Measurements from ENCODE around the gene FAM83G.
A peak's percentile ranks its signal among the peaks of the same experiment; 100 is the strongest.
"Not testable (repeated sequence)": the region's sequence is repeated elsewhere in the genome, so short reads cannot be mapped to it uniquely, and the experiment has no call there.

The FAM83G gene

GRCh38 chr17:18925187-18925586, 79.4 kb downstream of the FAM83G start:
- TF ChIP-seq OSR1 (CRISPR knock-in tag; IDR thresholded peaks at IDR 0.05): no peak
- no peak for TF ChIP-seq PATZ1 (CRISPR knock-in tag; IDR thresholded peaks at IDR 0.05; ENCODE audit: borderline replicate concordance)
- no peak for TF ChIP-seq CSRNP3 (CRISPR knock-in tag; IDR thresholded peaks at IDR 0.05)
- no peak for TF ChIP-seq RARB (CRISPR knock-in tag; IDR thresholded peaks at IDR 0.05)
- no peak for TF ChIP-seq TSHZ2 (CRISPR knock-in tag; IDR thresholded peaks at IDR 0.05)
- no peak for TF ChIP-seq TOX (CRISPR knock-in tag; IDR thresholded peaks at IDR 0.05; ENCODE audit: borderline replicate concordance)
- no peak for TF ChIP-seq CSDC2 (CRISPR knock-in tag; IDR thresholded peaks at IDR 0.05)
- no peak for TF ChIP-seq GLIS3 (CRISPR knock-in tag; IDR thresholded peaks at IDR 0.05)
- TF ChIP-seq SNAI2 (CRISPR knock-in tag; IDR thresholded peaks at IDR 0.05): no peak
- TF ChIP-seq ZNF565 (CRISPR knock-in tag; conservative IDR thresholded peaks at IDR 0.05; ENCODE audit: low read depth): no peak
- no peak for TF ChIP-seq ZFP3 (CRISPR knock-in tag; IDR thresholded peaks at IDR 0.05)
- TF ChIP-seq ZNF8 (CRISPR knock-in tag; IDR thresholded peaks at IDR 0.05): no peak
- TF ChIP-seq ZNF70 (CRISPR knock-in tag; IDR thresholded peaks at IDR 0.05): no peak
- no peak for TF ChIP-seq POU6F1 (CRISPR knock-in tag; IDR thresholded peaks at IDR 0.05; ENCODE audit: borderline replicate concordance, low read depth)
- TF ChIP-seq PPARA (CRISPR knock-in tag; IDR thresholded peaks at IDR 0.05; ENCODE audit: borderline replicate concordance): no peak
- no peak for ATAC-seq

- not testable (repeated sequence) for ATAC-seq
These were observed 82.0 kb downstream of the FAM83G start for GRCh38 chr17:18922596-18922995.

GRCh38 chr17:18921912-18922451, 82.6 kb downstream of the FAM83G start:
- TF ChIP-seq ZNF8 (CRISPR knock-in tag; IDR thresholded peaks at IDR 0.05) (no peak), ZFP3 (CRISPR knock-in tag; IDR thresholded peaks at IDR 0.05) (no peak), GLIS3 (CRISPR knock-in tag; IDR thresholded peaks at IDR 0.05) (no peak), TOX (CRISPR knock-in tag; IDR thresholded peaks at IDR 0.05; ENCODE audit: borderline replicate concordance) (peak; percentile 55; the same call in 1 of the 2 replicates), OSR1 (CRISPR knock-in tag; IDR thresholded peaks at IDR 0.05) (no peak), RARB (CRISPR knock-in tag; IDR thresholded peaks at IDR 0.05) (no peak), ARNTL (CRISPR knock-in tag; IDR thresholded peaks at IDR 0.05; ENCODE audit: borderline replicate concordance, low read depth) (no peak)
- peak; percentile 73 for ATAC-seq

GRCh38 chr17:18921485-18921884, 83.1 kb downstream of the FAM83G start:
- ATAC-seq: peak; percentile 42
- TF ChIP-seq POU6F1 (CRISPR knock-in tag; IDR thresholded peaks at IDR 0.05; ENCODE audit: borderline replicate concordance, low read depth): no peak
- no peak for TF ChIP-seq ARNTL (CRISPR knock-in tag; IDR thresholded peaks at IDR 0.05; ENCODE audit: borderline replicate concordance, low read depth)
- no peak for TF ChIP-seq ZNF565 (CRISPR knock-in tag; conservative IDR thresholded peaks at IDR 0.05; ENCODE audit: low read depth)
- TF ChIP-seq CSDC2 (CRISPR knock-in tag; IDR thresholded peaks at IDR 0.05): no peak
- TF ChIP-seq SNAI2 (CRISPR knock-in tag; IDR thresholded peaks at IDR 0.05): no peak
- TF ChIP-seq PATZ1 (CRISPR knock-in tag; IDR thresholded peaks at IDR 0.05; ENCODE audit: borderline replicate concordance): no peak
- no peak for TF ChIP-seq GLIS3 (CRISPR knock-in tag; IDR thresholded peaks at IDR 0.05)
- no peak for TF ChIP-seq ISL1 (CRISPR knock-in tag; IDR thresholded peaks at IDR 0.05)
- no peak for TF ChIP-seq ZNF70 (CRISPR knock-in tag; IDR thresholded peaks at IDR 0.05)
- no peak for TF ChIP-seq CSRNP3 (CRISPR knock-in tag; IDR thresholded peaks at IDR 0.05)

Data from SK-N-SH treated with all-trans-retinoic acid at 6 μM for 48 hours (cell line).